Middle frontal gyrus (tissue), 1 donor: ENCODE measurements around the gene ULBP1.
"Not testable (repeated sequence)": the region's sequence is repeated elsewhere in the genome, so short reads cannot be mapped to it uniquely, and the experiment has no call there.

Experiments
- DNase-seq: peaks from one replicate; pipeline ENCODE4 v3.0.0-alpha.2; 2015; ENCODE audit warnings: low spot score; ENCODE audit errors: extremely low spot score

ULBP1 gene, protein sequence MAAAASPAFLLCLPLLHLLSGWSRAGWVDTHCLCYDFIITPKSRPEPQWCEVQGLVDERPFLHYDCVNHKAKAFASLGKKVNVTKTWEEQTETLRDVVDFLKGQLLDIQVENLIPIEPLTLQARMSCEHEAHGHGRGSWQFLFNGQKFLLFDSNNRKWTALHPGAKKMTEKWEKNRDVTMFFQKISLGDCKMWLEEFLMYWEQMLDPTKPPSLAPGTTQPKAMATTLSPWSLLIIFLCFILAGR

GRCh38 chr6:149963462-149964307 is at the start of gene ULBP1:
TSS of gene ULBP1 (plus strand) at chr6:149963943. CDS start at chr6:149964050, 107 bp downstream.
- no peak for DNase-seq

DNA sequence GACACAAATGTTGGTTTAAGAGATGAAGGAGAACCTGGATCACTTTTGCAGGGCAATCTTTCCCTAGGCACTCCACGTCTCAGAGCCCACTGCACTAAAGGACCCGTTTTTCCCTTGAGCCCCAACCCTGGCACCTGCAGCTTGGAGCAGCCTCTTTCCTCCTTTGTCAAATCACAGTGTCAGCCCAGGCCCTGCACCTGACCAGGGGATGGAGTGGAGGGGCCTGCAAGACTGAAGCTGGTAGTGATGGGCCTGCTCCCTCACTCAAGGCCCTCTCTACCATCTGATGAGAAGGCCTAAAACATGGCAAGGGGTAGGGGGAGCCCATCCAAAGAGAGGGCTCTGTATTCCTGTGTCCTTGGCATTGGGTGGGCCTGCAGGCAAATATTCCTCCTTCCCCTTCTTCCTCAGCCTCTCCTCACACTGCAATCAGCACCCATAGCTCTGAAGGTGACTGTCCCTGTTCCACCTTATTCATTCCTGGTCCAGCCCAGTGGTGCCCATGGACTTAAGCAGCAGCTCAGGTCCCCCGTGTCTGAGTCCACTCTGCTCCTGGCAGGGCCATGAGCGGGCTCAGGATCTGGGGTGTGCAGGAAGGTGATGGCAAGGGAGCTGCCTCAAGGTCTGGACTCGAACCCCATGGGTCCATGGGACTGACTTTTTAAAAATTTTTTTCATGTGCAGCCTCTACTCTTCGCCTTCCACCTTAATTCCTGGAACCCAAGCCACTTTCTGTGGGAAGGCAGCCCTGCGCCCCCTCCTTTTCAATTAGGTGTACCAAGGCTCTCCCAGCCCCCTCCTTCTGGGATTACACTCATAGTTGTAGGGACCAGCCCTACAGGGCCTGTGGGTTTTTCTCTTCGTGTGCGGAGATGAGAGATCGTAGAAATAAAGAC is 47.5 kb upstream of the ULBP1 start:
- DNase-seq: no peak

GRCh38 chr6:149917679-149918078 is 46.1 kb upstream of the ULBP1 start:
- DNase-seq: no peak

- DNase-seq: no peak
These were observed 45.4 kb upstream of the ULBP1 start for GRCh38 chr6:149918151-149918905.

DNA sequence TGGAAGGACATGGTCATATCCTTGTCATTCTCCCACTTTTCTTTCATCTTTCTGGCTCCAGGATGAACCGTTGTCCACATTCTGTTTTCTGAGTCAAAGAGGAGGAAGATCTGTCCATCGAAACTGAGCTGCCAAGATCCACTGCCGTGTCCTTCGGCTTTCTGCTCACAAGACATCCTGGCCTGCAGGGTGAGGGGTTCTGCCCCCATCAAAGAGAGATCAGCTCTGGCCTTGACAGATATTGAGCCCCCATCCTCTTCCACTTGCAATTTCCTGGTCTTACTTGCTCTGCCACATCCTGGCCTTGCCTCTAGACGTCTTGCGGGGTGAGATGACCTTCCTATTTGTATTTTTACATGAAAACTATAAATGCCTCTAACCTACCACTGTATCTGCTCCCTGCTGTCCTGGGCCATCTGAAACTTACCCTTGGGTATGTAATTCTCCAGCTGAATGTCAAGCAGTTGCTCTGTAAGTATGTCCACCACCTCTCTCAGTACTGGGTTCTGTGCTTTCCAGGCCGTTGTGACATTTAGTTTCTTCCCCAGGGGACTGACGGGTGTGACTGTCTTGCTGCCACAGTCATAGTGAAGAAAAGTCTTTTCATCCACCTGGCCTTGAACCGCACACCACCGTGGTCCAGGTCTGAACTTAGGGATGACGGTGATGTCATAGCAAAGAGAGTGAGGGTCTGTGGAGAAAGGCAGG is 44.5 kb upstream of the ULBP1 start:
- not testable (repeated sequence) for DNase-seq

DNA sequence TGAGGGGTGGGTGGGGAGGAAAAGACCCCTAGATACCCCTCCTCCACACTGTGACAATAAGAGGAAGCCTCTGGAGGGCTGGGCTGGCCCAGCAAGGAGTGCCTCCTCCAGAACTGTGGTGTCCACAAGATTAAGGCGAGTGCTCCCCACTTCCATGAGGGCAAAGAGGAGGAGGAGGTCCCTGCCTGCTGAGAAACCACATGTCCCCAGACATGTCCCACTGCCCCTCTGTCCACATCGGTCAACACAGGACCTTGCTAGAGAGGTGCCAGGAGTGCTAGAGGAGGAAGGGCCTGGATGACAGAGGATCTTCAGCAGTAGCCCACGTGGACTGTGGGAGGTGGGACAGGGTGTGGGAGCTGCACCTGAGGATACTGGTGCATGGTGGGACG is 43.9 kb upstream of the ULBP1 start:
- DNase-seq: no peak

- no peak for DNase-seq
These were observed 42.4 kb upstream of the ULBP1 start for GRCh38 chr6:149921361-149921760.

GRCh38 chr6:149922091-149922490 is 41.7 kb upstream of the ULBP1 start:
- not testable (repeated sequence) for DNase-seq

- DNase-seq: peak; percentile 27
These were observed 41.0 kb upstream of the ULBP1 start, which contains the start of gene RAET1G for GRCh38 chr6:149922642-149923326. TSS of gene RAET1G (minus strand) at chr6:149923121. CDS start at chr6:149923010, 111 bp downstream.

GRCh38 chr6:149923327-149923986 is 40.3 kb upstream of the ULBP1 start:
- DNase-seq: no peak

DNA sequence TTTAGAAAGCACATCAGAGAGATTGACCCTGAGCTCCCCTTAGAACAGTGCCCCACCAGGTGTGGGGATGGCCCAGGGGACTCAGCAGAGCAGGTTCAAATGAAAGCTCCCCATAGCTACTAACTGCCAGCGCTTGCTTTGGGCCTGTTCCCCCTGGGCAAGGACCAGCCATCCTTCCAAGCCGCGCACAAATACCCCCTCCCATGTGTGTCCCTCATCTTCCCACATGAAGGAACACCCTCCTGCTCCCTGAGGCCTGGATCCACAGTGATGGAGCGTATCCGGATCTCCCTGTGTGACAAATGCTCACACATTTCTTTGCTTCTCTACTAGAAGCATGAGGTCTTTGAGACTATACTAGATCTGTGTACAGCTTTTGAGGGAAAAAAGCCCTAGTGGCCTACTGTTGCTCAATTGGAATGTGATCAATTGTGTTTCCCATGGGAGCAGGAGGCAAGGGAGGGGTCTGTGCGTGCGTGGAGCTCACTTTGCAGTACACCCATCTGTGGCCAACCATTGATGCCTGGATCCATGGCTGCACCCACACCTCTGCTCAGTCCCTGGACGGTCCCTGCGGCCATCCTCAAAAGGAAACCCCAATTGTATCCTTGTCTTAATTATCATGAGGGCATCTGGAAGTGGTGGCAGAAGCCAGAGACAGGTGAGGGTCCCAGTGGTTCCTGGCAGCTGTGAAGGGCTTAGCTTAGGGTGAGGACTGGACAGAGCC is 39.4 kb upstream of the ULBP1 start:
- no peak for DNase-seq

- no peak for DNase-seq
These were observed 38.9 kb upstream of the ULBP1 start for GRCh38 chr6:149924933-149925252.

DNA sequence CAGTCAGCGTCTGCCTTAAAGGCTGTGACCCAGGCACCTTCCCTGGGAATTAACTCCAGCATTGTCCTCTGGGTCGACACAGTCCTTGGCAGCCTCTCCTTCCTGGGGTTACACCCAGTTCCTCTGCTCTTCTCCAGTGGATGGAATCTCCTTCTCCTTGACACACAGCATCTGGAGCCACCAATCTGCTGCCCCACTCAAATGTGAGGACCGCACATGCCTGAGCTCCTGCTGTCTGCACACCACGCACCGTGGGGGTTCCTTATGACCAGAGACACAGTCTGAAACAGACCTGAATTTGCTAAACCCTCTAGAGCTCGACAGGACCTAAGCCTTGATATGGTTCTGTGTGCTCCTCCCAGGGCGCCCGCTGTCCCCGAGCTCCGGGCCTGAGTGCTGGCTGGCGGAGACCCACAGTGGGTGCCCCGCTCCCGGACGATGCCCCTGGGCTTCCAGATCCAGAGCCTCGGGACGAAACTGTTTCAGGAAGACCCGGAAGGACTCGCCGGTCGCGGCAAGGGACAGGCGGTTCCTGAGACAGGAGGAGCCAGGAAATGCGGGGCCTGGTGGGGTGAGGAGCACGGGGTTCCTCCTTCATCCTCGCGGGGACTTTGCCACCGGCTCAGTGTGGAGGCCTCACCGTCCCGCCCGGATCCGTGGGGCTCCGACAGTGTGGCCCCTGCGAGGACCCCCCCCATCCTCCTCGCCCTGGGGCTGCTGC is 38.3 kb upstream of the ULBP1 start:
- DNase-seq: no peak

DNA sequence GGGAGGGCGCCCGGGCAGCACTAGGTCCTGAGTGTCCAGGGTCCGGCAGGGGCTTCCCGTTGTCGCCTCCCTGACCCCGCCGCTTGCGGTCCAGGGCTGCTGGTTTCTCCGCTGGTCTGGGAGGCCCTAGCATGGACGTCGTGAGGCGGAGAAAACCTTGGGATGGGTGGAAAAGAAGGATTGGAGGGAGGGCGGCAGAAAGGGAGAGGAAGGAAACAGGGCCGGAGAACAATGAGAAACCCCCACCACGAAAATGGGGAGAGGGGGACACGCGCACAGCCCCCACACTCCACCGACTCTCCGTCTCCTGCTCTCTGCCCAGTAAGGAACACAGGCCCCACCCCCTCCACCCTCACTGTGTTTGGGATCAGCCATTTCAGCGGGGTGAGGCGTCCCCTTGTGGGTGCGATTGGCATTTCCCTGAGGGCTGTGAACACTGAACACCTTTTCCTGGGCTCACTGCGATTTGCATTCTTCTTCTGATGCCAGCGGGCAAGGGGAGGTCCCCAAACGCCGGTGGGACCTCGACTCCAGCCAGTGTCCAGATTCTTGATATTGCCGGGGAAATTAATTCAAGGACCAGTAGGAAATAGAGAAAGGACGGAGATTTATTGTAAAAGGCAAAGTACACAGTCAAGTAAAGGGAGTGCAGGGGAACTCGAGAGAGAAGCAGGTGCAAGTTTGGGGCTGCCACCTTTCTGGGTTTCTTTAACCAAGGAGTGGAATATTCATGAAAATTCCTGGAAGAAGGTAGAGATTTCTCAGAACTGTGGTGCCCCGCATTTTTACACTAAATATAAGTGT is 37.6 kb upstream of the ULBP1 start:
- peak; percentile 29 for DNase-seq

DNA sequence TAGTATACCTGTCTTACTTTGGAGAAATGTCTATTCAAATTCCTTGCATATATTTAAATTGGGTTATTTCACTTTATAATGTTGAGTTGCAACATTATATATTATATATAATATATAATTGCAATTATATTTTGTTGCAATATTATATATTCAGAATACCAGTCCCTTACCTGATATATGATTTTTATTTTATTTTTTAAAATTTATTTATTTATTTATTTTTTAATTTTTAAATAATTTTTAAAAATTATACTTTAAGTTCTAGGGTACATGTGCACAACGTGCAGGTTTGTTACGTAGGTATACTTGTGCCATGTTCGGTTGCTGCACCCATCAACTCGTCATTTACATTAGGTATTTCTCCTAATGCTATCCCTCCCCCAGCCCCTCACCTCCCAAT is 36.7 kb upstream of the ULBP1 start:
- not testable (repeated sequence) for DNase-seq

GRCh38 chr6:149929422-149929821 is 34.3 kb upstream of the ULBP1 start:
- no peak for DNase-seq

DNA sequence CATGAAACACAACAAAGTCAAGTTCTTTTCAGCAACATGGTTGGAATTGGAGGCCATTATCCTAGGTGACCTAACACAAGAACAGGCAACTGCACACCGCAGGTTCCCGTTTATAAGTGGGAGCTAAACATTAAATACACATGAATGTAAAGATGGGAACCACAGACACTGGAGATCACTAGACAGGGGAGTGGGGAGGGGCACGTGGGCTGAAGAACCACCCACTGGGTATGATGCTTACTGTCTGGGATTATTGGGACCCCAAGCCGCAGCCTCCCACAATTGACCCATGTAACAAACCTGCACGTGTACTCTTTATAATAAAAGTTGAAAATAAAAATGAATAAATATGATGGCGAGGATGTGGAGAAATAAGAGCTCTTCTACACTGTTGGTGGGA is 32.2 kb upstream of the ULBP1 start:
- no peak for DNase-seq
